ENCODE measurements around the gene KLF11.
"Not testable (repeated sequence)": the region's sequence is repeated elsewhere in the genome, so short reads cannot be mapped to it uniquely, and the experiment has no call there.

The KLF11 gene

GRCh38 chr2:10009271-10009810 is 34.0 kb upstream of the KLF11 start:
- DNase-seq (ENCODE audit: low read depth, low spot score) = no peak

- no peak for DNase-seq (ENCODE audit: low read depth, low spot score)
These were observed 33.3 kb upstream of the KLF11 start for GRCh38 chr2:10009811-10010781.

GRCh38 chr2:10010861-10011605 is 32.3 kb upstream of the KLF11 start:
- not testable (repeated sequence) for DNase-seq (ENCODE audit: low read depth, low spot score)

DNA sequence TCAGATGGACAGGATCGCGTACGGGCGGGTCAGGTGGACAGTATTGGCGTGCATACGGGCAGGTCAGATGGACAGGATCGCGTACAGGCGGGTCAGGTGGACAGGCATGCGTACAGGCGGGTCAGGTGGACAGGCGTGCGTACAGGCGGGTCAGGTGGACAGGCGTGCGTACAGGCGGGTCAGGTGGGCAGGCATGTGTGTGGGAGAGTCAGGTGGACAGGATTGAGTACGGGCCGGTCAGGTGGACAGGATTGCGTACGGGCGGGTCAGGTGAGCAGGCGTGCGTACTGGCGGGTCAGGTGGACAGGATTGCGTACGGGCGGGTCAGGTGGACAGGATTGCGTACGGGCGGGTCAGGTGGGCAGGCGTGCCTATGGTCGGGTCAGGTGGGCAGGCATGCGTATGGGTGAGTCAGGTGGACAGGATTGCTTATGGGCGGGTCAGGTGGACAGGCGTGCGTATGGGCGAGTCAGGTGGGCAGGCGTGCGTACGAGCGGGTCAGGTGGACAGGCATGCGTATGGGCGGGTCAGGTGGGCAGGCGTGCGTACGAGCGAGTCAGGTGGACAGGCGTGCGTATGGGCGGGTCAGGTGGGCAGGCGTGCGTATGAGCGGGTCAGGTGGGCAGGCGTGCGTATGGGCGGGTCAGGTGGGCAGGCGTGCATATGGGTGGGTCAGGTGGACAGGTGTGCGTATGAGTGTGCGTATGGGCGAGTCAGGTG is 31.6 kb upstream of the KLF11 start:
- not testable (repeated sequence) for DNase-seq (ENCODE audit: low read depth, low spot score)

DNA sequence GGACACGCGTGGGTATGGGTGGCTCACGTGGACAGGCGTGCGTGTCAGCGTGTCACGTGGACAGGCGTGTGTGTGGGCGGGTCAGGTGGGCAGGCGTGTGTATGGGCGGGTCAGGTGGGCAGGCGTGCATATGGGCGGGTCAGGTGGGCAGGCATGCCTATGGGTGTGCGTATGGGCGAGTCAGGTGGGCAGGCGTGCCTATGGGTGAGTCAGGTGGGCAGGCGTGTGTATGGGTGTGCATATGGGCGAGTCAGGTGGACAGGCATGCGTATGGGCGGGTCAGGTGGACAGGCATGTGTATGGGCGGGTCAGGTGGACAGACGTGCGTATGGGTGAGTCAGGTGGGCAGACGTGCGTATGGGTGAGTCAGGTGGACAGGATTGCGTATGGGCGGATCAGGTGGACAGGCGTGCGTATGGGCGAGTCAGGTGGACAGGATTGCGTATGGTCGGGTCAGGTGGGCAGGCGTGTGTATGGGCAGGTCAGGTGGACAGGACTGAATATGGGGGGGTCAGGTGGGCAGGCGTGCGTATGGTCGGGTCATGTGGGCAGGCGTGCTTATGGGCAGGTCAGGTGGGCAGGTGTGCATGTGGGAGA is 30.9 kb upstream of the KLF11 start:
- DNase-seq (ENCODE audit: low read depth, low spot score) = not testable (repeated sequence)

- DNase-seq (ENCODE audit: low read depth, low spot score) = no peak
These were observed 30.3 kb upstream of the KLF11 start for GRCh38 chr2:10012963-10013461.

GRCh38 chr2:10013651-10014417 is 29.5 kb upstream of the KLF11 start:
- DNase-seq (ENCODE audit: low read depth, low spot score) = not testable (repeated sequence)

GRCh38 chr2:10014418-10015190 is 28.7 kb upstream of the KLF11 start:
- no peak for DNase-seq (ENCODE audit: low read depth, low spot score)

- DNase-seq (ENCODE audit: low read depth, low spot score) = not testable (repeated sequence)
These were observed 27.9 kb upstream of the KLF11 start for GRCh38 chr2:10015376-10015989.

- DNase-seq (ENCODE audit: low read depth, low spot score) = no peak
These were observed 27.1 kb upstream of the KLF11 start for GRCh38 chr2:10016001-10016801.

GRCh38 chr2:10016802-10017258 is 26.5 kb upstream of the KLF11 start:
- no peak for DNase-seq (ENCODE audit: low read depth, low spot score)

- no peak for DNase-seq (ENCODE audit: low read depth, low spot score)
These were observed 25.9 kb upstream of the KLF11 start for GRCh38 chr2:10017313-10017941.

- DNase-seq (ENCODE audit: low read depth, low spot score) = no peak
These were observed 24.2 kb upstream of the KLF11 start for GRCh38 chr2:10019174-10019573.

DNA sequence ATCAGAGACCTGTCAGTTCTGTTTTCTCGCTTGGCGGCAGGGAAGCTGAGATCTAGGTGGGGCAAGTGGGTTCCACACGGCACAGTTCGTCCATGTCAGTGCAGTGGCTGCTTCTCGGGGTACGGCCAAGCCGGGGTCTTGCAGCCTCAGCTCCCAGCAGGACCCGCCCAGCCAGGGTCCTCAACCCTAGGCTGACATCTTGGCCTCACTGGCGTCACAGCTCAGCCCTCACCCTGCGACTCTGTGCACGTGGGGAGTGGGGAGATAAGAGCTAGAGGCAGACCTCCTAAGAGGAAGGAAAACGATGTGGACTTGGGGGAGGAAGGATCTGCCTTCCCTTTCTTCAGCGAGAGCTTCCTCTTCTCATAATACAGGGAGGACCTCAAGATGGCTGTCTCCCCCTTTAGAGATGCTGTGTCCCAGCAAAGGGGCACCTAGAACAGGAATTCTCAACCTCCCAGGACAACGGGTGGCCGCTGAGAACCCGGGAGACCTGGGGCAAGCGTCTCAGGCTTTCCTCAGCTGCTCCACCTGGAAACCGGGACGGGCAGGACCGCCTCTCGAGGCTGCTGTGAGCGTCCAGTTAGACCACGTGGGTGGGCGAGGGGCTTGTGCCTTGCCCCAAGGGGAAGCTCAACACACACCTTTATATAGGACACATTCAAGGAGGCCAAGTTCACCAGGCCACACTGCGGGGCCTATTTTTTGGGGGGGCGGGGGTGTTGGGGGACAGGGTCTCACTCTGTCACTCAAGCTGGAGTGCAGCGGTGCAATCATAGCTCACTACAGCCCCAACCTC is 23.5 kb upstream of the KLF11 start:
- no peak for DNase-seq (ENCODE audit: low read depth, low spot score)

DNA sequence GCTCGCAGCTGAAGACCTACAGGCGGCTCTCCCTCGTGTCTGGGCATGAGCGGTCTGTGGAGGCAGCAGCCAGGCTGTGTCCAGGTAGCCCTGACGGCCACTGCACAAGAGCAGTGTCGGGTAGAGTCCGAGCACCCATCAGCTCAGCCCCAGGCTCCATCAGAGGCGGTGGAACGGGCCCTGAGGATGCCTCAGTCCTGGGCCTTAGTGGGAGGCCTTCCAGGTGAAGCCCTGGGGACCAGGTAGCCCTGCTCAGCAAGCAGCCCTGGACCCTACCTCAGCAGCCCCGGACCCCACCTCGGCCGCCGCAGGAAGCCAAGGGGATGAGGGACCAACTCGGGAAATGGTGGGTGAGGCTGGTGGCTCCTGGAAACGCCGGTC is 21.3 kb upstream of the KLF11 start:
- no peak for DNase-seq (ENCODE audit: low read depth, low spot score)

- DNase-seq (ENCODE audit: low read depth, low spot score) = no peak
These were observed 20.9 kb upstream of the KLF11 start for GRCh38 chr2:10022445-10022844.

Data from iPS DF 19.7 (cell line).